GM10266 (cell line): ENCODE measurements around the gene MACROD1.

Experiments used
- DNase-seq: peaks from one replicate; pipeline ENCODE4 v3.0.0; 2012; ENCODE audit errors: extremely low spot score
- CTCF ChIP-seq: IDR thresholded peaks from 2 replicates; pipeline ENCODE4 v1.5.1; 2012; ENCODE audit warnings: mild to moderate bottlenecking, low read depth; ENCODE audit not compliant: control insufficient read depth, insufficient read depth; ENCODE audit errors: missing control alignments

Gene MACROD1

GRCh38 chr11:64094463-64095260 is 71.3 kb downstream of the MACROD1 start:
- no peak for DNase-seq
- TF ChIP-seq CTCF = no peak

- TF ChIP-seq CTCF = no peak
- no peak for DNase-seq
Measured at GRCh38 chr11:64093233-64094039, 72.5 kb downstream of the MACROD1 start.

- DNase-seq = no peak
- TF ChIP-seq CTCF = no peak
Measured at GRCh38 chr11:64092761-64093136, 73.2 kb downstream of the MACROD1 start.

- TF ChIP-seq CTCF = no peak
- no peak for DNase-seq
Measured at GRCh38 chr11:64092111-64092760, 73.7 kb downstream of the MACROD1 start.

- DNase-seq = no peak
- peak; percentile 4 for TF ChIP-seq CTCF
Measured at GRCh38 chr11:64090806-64091516, 75.0 kb downstream of the MACROD1 start.

- TF ChIP-seq CTCF = no peak
- DNase-seq = no peak
Measured at GRCh38 chr11:64089915-64090805, 75.8 kb downstream of the MACROD1 start.
